T-cell (primary cell): Measurements from ENCODE around the gene CEP295NL. TPM values are rescaled to one million over a fixed set of nuclear protein-coding genes. Genes with fewer than 3 reads are reported as not detected.

Experiments used
- ATAC-seq, 4 experiments: fragments of 200-7000 bp in 3 of 4; fragments of 150-1000 bp in 1 of 4; cut with Tn5 transposase; replicated peaks in 1 of 4; 1 replicate in 3 of 4; 2 replicates in 1 of 4; pipeline ENCODE4 v1.10.0; 2021; ENCODE audit warnings: moderate library complexity in 3 of 4, mild to moderate bottlenecking in 2 of 4, moderate number of reproducible peaks in 1 of 4
- CTCF ChIA-PET, 2 donors: fragments of 300-600 bp; sonication (Branson Sonifier 250); formaldehyde crosslinking; loops; one replicate each; lab custom pipeline; 2022; ENCODE audit warnings: antibody characterized with exemption in 2 of 2; lab: Charles Lee
- POLR2A ChIA-PET, 2 donors: fragments of 300-600 bp; sonication (Branson Sonifier 250); formaldehyde crosslinking; loops; one replicate each; lab custom pipeline; 2022; ENCODE audit warnings: antibody characterized with exemption in 2 of 2; lab: Charles Lee
- DNase-seq, 35 experiments: peaks; one replicate each; pipeline versions ENCODE4 v3.0.0 to v3.0.0-alpha.2; 2013 to 2023
- H3K27ac ChIP-seq: one replicate; pipeline ENCODE4 v1.5.1; 2013; ENCODE audit warnings: low read length
- H3K27me3 ChIP-seq, 2 experiments: replicated peaks in 1 of 2; 1 replicate in 1 of 2; 2 replicates in 1 of 2; pipeline versions ENCODE4 v1.6.1 to v1.7.0; 2013; ENCODE audit warnings: low read length in 1 of 2, mixed read lengths in 1 of 2; ENCODE audit not compliant: control insufficient read depth in 2 of 2, insufficient read depth in 2 of 2; ENCODE audit errors: extremely low read depth in 1 of 2
- H3K36me3 ChIP-seq, 2 donors: 1 replicate in 1 of 2; 2 replicates in 1 of 2; pipeline versions ENCODE4 v1.6.1 to v1.7.0; 2013; ENCODE audit warnings: low read length in 1 of 2; ENCODE audit not compliant: control insufficient read depth in 2 of 2, insufficient read depth in 1 of 2; ENCODE audit errors: extremely low read depth in 1 of 2
- H3K4me1 ChIP-seq, 2 experiments: 1 replicate in 1 of 2; 2 replicates in 1 of 2; pipeline versions ENCODE4 v1.6.1 to v1.7.0; 2013; ENCODE audit warnings: low read length in 2 of 2, mixed read lengths in 1 of 2; ENCODE audit not compliant: insufficient read depth in 2 of 2, control insufficient read depth in 1 of 2; ENCODE audit errors: extremely low read depth in 1 of 2
- H3K4me3 ChIP-seq, 2 donors: 1 replicate in 1 of 2; 2 replicates in 1 of 2; pipeline versions ENCODE4 v1.5.1 to v1.7.0; 2013; ENCODE audit warnings: mild to moderate bottlenecking in 2 of 2, low read length in 1 of 2, moderate library complexity in 1 of 2; ENCODE audit not compliant: control insufficient read depth in 1 of 2; ENCODE audit errors: extremely low read depth in 1 of 2
- H3K9me3 ChIP-seq: 2 replicates; pipeline ENCODE4 v1.7.0; 2013
- H3K27ac Mint-ChIP-seq, 2 donors: one replicate each; pipeline ENCODE4 v1.8.0; 2020 to 2021; ENCODE audit warnings: mild to moderate bottlenecking in 2 of 2, mixed read lengths in 2 of 2
- H3K27me3 Mint-ChIP-seq, 2 donors: one replicate each; pipeline ENCODE4 v1.8.0; 2021 to 2022; ENCODE audit warnings: mixed read lengths in 2 of 2
- H3K36me3 Mint-ChIP-seq: one replicate; pipeline ENCODE4 v1.8.0; 2021; ENCODE audit warnings: mixed read lengths
- H3K4me1 Mint-ChIP-seq, 3 donors: one replicate each; pipeline ENCODE4 v1.8.0; 2020 to 2022; ENCODE audit warnings: mixed read lengths in 3 of 3, mild to moderate bottlenecking in 1 of 3
- H3K4me3 Mint-ChIP-seq, 3 donors: one replicate each; pipeline ENCODE4 v1.8.0; 2020 to 2022; ENCODE audit warnings: mild to moderate bottlenecking in 3 of 3, mixed read lengths in 3 of 3, moderate library complexity in 3 of 3
- H3K9me3 Mint-ChIP-seq, 3 donors: one replicate each; pipeline ENCODE4 v1.8.0; 2020 to 2022; ENCODE audit warnings: mixed read lengths in 3 of 3
- WGBS: methylation state at CpG from one replicate; pipeline ENCODE4 v1.1.5; 2013; ENCODE audit warnings: missing lambda C conversion rate; ENCODE audit not compliant: insufficient coverage; 5-methylcytosine and 5-hydroxymethylcytosine counted together
- total RNA-seq, 35 experiments: library from RNA in 6 of 35; stranded (reverse) in 6 of 35; fragments of 120-200 nt in 1 of 35; gene quantifications; one replicate each; pipeline versions ENCODE4 v1.2.1 to v1.2.4 and lab custom pipeline; 2013 to 2026

CEP295NL gene
- total RNA-seq, 5 donors from 2014 or later (not counting 1 experiment from before 2014, with no cell fraction given) = 0.28 to 3.1 (median 0.41) TPM

DNA sequence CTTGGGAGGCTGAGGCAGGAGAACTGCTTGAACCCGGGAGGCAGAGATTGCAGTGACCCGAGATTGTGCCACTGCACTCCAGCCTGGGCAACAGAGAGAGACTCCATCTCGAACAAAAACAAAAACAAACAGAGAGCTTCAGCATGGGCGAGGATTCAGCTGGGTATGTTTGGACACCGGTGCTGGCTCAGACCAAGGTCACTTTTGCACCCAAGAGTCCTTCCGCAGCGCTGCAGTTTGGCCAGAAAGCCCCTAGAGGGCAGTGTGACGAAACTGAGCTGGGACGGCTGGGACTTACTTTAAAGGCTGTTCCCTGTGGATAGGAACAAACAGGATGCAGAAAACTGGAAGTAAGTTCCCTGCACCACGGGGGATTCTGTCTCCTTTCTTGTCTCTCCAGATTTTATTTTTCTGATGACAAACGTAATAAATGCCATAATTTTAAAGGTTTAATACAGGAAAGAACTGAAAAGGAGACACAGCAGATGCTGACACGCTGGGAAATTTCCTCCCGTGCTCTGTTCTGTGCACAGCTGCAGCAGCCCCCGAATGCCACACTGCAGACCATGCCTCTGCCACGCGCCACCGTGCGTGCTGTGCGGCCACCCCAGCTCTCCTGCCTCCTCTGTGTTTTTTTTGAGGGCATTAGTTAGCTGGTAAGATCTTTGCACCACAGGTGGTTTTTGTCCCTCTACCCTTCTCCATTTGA is 37.2 kb downstream of the CEP295NL start:
- peaks cover 0 to 2% of the 10 kb centered on the region in 2 donors for H3K27me3 Mint-ChIP-seq
- DNase-seq (peak in 27 of 35 experiments; percentile 10 to 75 (median 48)), ATAC-seq (peak; percentile 65 to 76 (median 68))
- peaks cover 0 to 5% of the 10 kb centered on the region in 2 experiments for H3K4me1 ChIP-seq
- no peaks in the 10 kb centered on the region for H3K9me3 Mint-ChIP-seq
- ChIA-PET POLR2A (interaction anchor here in 1 of 2 donors (0.6 kb wide), 1 partner anchor 13 kb away, joined by 3 read pairs; no protein-coding TSS in a partner anchor), CTCF (interaction anchor here (0.6 to 1.9 kb wide), 11 partner anchors 11 to 106 kb away, joined by 3 to 12 read pairs (median 4); no protein-coding TSS in a partner anchor)
- H3K4me3 ChIP-seq = no peak overlapping the region
- no peak overlapping the region for H3K4me3 Mint-ChIP-seq
- 31% methylated on average over 10 of the region's 19 CpGs for WGBS
- H3K27ac ChIP-seq = no peak overlapping the region
- no peaks in the 10 kb centered on the region for H3K36me3 ChIP-seq
- no peaks in the 10 kb centered on the region for H3K36me3 Mint-ChIP-seq
- H3K27me3 ChIP-seq = peaks cover 0 to 16% of the 10 kb centered on the region in 2 experiments
- H3K9me3 ChIP-seq = no peaks in the 10 kb centered on the region
- H3K4me1 Mint-ChIP-seq = peaks cover 0 to 4% (median 3%) of the 10 kb centered on the region in 3 donors
- peak overlapping the region in 1 of 2 donors; percentile 52 for H3K27ac Mint-ChIP-seq

DNA sequence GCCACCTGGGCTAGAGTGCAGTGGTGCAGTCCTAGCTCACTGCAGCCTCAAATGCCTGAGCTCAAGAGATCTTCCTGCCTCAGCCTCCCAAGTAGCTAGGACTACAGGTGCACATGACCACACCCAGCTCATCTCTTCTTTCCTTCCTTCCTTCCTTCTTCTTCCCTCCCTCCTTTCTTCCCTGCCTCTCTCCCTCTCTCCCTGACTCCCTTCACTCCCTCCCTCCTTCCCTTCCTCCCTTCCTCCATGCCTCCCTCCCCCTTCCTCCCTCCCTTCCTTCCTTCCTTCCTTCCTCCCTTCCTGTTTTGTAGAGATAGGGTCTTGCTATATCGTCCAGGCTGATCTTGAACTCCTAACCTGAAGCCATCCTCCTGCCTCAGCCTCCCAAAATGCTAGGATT is 38.9 kb downstream of the CEP295NL start:
- H3K36me3 Mint-ChIP-seq = no peaks in the 10 kb centered on the region
- CTCF ChIA-PET = interaction anchor here in 1 of 2 donors (0.6 to 1.0 kb wide), 2 partner anchors 107 to 851 kb away, joined by 3 read pairs; no protein-coding TSS in a partner anchor
- 40% methylated on average over 1 of the region's 1 CpG for WGBS
- no peak overlapping the region for H3K4me3 Mint-ChIP-seq
- no peak overlapping the region for H3K27ac Mint-ChIP-seq
- H3K9me3 Mint-ChIP-seq = no peaks in the 10 kb centered on the region
- Histone ChIP-seq H3K4me1 (peaks cover 0 to 5% of the 10 kb centered on the region in 2 experiments), H3K27me3 (peaks cover 0 to 16% of the 10 kb centered on the region in 2 experiments), H3K27ac (no peak overlapping the region), H3K36me3 (no peaks in the 10 kb centered on the region), H3K4me3 (no peak overlapping the region), H3K9me3 (no peaks in the 10 kb centered on the region)
- DNase-seq (no peak), ATAC-seq (no peak)
- POLR2A ChIA-PET = no interaction called here
- H3K27me3 Mint-ChIP-seq = peaks cover 0 to 2% of the 10 kb centered on the region in 2 donors
- H3K4me1 Mint-ChIP-seq = peaks cover 0 to 4% (median 3%) of the 10 kb centered on the region in 3 donors

DNA sequence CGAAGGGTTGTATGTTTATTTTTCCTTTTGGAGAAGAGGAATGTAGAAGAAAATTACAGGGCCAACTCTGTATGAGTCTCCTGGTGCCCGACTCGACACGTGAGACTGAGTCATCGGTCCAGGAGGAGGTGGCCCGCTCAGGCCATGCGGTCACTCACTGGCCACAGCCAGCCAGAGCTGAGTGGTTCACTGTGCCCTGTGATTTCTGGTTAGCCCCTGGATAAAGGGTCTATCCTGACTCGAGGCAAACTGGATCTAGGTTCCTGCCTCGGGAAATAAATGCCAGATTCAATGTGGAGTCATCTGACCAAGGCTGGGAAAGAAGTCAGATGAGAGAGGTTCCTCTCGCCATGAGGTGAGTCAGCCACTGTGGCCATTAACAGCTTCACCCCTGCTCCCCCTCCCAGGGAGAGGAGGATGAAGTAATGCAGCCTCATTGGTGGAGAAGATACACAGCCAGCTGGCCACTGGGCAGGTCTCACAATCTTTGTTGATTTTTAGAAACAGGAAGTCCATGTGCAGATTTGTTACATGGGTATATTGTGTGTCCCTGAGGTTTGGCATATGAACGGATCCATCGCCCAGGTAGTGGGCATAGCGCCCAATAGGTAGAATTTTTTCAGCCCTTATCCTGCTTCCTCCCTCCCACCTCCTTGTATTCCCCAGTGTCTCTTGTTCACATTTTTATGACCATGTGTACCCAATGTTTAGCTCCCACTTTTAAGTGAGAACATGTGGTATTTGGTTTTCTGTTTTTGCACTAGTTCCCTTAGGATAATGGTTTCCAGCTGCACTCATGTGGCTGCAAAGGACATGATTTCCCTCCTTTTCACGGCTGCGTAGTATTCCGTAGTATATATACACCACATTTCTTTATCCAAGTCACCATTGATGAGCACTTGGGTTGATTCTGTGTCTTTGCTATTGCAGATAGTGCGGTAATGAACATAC is 40.7 kb downstream of the CEP295NL start:
- no peak overlapping the region for H3K4me3 Mint-ChIP-seq
- H3K9me3 ChIP-seq = no peaks in the 10 kb centered on the region
- no peak overlapping the region for H3K27ac ChIP-seq
- 88% methylated on average over 8 of the region's 17 CpGs for WGBS
- peaks cover 0 to 5% of the 10 kb centered on the region in 2 experiments for H3K4me1 ChIP-seq
- ChIA-PET CTCF (no interaction called here), POLR2A (no interaction called here)
- H3K27me3 ChIP-seq = peaks cover 0 to 12% of the 10 kb centered on the region in 2 experiments
- no peak for DNase-seq
- no peaks in the 10 kb centered on the region for H3K36me3 Mint-ChIP-seq
- peaks cover 0 to 2% of the 10 kb centered on the region in 2 donors for H3K27me3 Mint-ChIP-seq
- H3K27ac Mint-ChIP-seq = no peak overlapping the region
- no peaks in the 10 kb centered on the region for H3K36me3 ChIP-seq
- H3K4me3 ChIP-seq = no peak overlapping the region
- peaks cover 0 to 4% (median 3%) of the 10 kb centered on the region in 3 donors for H3K4me1 Mint-ChIP-seq
- H3K9me3 Mint-ChIP-seq = no peaks in the 10 kb centered on the region
- ATAC-seq = no peak

DNA sequence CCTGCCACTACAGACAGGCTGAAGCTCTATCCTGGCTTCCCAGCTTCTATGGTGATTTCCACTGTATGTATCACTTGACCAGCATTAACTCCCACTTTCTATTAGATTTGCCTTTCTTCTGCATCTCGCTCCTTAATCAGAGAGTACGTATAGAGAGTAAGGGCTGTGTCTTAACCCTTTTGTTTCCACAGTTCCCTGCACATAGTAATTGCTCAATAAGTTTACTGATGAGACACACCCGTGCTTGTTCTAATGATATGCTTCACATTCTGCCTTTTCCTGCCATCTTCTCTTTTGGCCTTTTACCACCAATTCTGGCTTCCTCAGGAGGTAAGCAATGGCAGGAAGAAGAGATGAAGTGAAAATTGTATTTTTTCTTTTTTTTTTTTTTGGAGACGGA is 41.8 kb downstream of the CEP295NL start:
- Mint-ChIP-seq H3K36me3 (no peaks in the 10 kb centered on the region), H3K4me3 (no peak overlapping the region), H3K27ac (no peak overlapping the region), H3K9me3 (no peaks in the 10 kb centered on the region), H3K4me1 (peaks cover 0 to 4% (median 3%) of the 10 kb centered on the region in 3 donors), H3K27me3 (peaks cover 0 to 2% of the 10 kb centered on the region in 2 donors)
- Histone ChIP-seq H3K4me1 (peaks cover 0 to 5% of the 10 kb centered on the region in 2 experiments), H3K9me3 (no peaks in the 10 kb centered on the region), H3K4me3 (no peak overlapping the region), H3K27me3 (peaks cover 0 to 8% of the 10 kb centered on the region in 2 experiments), H3K36me3 (no peaks in the 10 kb centered on the region), H3K27ac (no peak overlapping the region)
- ATAC-seq (no peak), DNase-seq (no peak)
- ChIA-PET CTCF (no interaction called here), POLR2A (no interaction called here)
- WGBS = no CpG with 5 or more reads among the region's 4 CpGs

DNA sequence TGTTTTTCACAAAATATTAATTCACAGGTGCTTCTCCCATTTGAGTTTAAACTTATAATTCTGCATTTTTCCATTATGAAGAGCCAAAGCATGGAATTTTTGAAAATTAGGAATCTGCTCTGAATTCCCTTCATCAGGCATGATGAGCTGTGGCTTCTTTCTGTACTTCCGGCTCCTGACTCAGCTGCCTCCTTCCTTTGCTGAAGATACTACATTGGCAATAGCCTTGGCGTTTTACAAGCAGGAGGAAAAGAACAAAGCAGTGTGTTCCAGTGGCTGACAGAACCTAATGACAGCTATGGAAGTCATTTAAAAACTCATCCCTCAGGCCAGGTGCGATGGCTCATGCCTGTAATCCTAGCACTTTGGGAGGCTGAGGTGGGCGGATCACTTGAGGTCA is 44.0 kb downstream of the CEP295NL start:
- no peaks in the 10 kb centered on the region for H3K4me1 Mint-ChIP-seq
- CTCF ChIA-PET = no interaction called here

DNA sequence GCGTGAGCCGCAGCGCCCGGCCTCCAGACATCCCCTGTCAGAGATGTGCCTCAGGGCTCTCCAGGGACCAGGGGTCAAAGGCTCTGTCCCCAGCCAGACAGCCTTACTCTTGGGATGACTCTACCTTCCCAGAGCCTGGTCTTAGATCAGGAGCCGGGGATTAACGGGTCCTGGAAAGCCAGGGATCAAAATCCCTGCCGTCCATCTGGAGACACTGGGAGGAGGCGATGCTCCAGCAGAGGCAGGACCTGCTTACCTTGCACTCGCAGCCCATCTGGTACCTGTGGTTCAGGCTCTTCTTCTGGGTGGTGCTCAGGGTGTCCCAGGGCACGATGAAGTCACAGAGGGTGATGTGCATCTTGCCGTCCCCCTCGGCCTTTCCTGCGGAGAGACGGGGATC is 45.7 kb downstream of the CEP295NL start:
- Mint-ChIP-seq H3K27ac (no peak overlapping the region), H3K4me1 (no peaks in the 10 kb centered on the region), H3K36me3 (no peaks in the 10 kb centered on the region), H3K4me3 (no peak overlapping the region), H3K27me3 (no peaks in the 10 kb centered on the region), H3K9me3 (no peaks in the 10 kb centered on the region)
- whole genome bisulfite sequencing = 85% methylated on average over 14 of the region's 14 CpGs
- CTCF ChIA-PET = no interaction called here
- Histone ChIP-seq H3K27ac (no peak overlapping the region), H3K36me3 (no peaks in the 10 kb centered on the region), H3K9me3 (no peaks in the 10 kb centered on the region), H3K27me3 (peaks cover 0 to 13% of the 10 kb centered on the region in 2 experiments), H3K4me1 (no peaks in the 10 kb centered on the region), H3K4me3 (no peak overlapping the region)
- ATAC-seq (no peak), DNase-seq (no peak)
- POLR2A ChIA-PET = no interaction called here

More for the DNA sequence above, 44.0 kb downstream of the CEP295NL start:
- Histone ChIP-seq H3K9me3 (no peaks in the 10 kb centered on the region), H3K4me1 (no peaks in the 10 kb centered on the region), H3K4me3 (no peak overlapping the region), H3K27me3 (peaks cover 0 to 13% of the 10 kb centered on the region in 2 experiments), H3K27ac (no peak overlapping the region), H3K36me3 (no peaks in the 10 kb centered on the region)
- POLR2A ChIA-PET = no interaction called here
- Mint-ChIP-seq H3K4me3 (no peak overlapping the region), H3K27me3 (no peaks in the 10 kb centered on the region), H3K9me3 (no peaks in the 10 kb centered on the region), H3K27ac (no peak overlapping the region), H3K36me3 (no peaks in the 10 kb centered on the region)
- ATAC-seq (no peak), DNase-seq (no peak)
- 71% methylated on average over 2 of the region's 4 CpGs for WGBS
